ENCODE results near the gene DNAH14. TPM values are rescaled to one million over a fixed set of nuclear protein-coding genes. Genes with fewer than 3 reads are reported as not detected.

Gene DNAH14
- total RNA-seq, 2 experiments from 2014 or later, result 0.32 to 0.70 TPM

DNA sequence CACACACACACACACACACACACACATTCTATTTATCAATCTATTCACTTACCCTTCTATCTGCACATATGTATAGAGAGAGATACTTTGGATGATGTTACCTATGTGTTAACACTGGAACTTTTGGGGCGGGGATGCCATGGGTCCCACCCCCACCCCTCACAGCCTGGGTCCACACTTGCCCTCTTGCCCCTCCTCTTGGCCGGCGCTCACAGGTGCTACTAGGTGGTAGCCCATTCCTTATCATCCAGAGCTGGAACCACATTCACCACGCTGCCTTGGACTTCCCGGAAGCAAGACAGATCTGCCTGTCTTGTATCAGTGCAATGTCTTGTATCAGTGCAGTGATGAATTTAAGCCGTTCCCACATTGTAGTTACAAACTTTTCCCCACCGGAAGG, 413.2 kb downstream of the DNAH14 start:
- Mint-ChIP-seq H3K36me3 (no peaks in the 10 kb centered on the region), H3K9me3 (ENCODE audit: low read depth) (no peaks in the 10 kb centered on the region), H3K4me3 (no peak overlapping the region), H3K27me3 (peaks cover 29% of the 10 kb centered on the region), H3K4me1 (no peaks in the 10 kb centered on the region), H3K27ac (no peak overlapping the region)
- CTCF ChIA-PET, result interaction anchor here (0.9 kb wide), 1 partner anchor 23 kb away, joined by 3 read pairs; no protein-coding TSS in a partner anchor
- DNase-seq (no peak), ATAC-seq (no peak)

DNA sequence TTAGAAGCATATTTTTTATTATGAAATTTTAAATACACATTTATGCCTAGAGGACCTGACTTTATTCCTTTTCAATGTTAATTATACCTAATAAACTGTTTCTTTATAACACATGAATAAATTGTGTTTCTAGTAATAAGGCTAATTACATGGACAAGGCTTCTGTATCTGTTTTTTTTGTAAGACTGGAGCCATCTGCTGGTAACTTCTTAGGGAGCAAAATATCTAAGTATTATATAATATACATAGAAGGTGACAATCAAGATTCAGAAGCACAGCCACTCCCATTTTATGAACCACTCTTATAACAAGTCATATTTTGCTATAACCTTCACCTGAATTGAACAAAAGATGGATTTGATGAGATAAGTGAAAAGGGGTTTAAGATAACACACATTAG, 414.1 kb downstream of the DNAH14 start:
- CTCF ChIA-PET, result no interaction called here
- Mint-ChIP-seq H3K4me3 (no peak overlapping the region), H3K4me1 (no peaks in the 10 kb centered on the region), H3K9me3 (ENCODE audit: low read depth) (no peaks in the 10 kb centered on the region), H3K27ac (no peak overlapping the region), H3K27me3 (peaks cover 32% of the 10 kb centered on the region), H3K36me3 (no peaks in the 10 kb centered on the region)
- ATAC-seq (no peak), DNase-seq (no peak)

DNA sequence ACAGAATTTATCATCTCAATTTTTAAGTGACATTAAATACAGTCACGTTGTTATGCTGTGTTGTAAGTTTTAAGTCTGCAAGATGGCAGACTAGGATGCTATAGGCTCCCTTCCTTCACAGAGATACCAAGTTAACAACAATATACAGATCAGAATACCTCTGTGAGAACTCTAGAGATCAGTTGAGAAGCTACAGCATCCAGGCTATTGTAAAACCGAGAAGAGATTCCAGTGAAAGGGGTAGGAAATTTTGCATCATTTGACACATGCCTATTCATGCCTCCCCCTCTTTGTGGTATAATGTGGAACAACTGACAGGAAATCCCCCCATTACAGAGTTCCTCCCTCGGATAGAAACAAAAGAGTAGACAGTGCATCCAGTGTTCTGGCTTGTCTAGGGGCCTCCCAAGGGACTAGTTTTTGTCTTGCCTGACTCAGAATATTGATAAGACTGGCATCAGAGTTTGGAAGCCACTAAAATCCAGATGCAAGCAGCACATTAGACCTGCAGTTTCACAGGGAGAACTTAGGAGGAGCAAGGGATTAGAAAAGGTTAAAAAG, 417.7 kb downstream of the DNAH14 start:
- Mint-ChIP-seq H3K9me3 (ENCODE audit: low read depth) (no peaks in the 10 kb centered on the region), H3K27ac (no peak overlapping the region), H3K27me3 (peaks cover 39% of the 10 kb centered on the region), H3K4me1 (no peaks in the 10 kb centered on the region), H3K36me3 (no peaks in the 10 kb centered on the region), H3K4me3 (no peak overlapping the region)
- DNase-seq, result no peak
- CTCF ChIA-PET, result no interaction called here
- no peak for ATAC-seq

DNA sequence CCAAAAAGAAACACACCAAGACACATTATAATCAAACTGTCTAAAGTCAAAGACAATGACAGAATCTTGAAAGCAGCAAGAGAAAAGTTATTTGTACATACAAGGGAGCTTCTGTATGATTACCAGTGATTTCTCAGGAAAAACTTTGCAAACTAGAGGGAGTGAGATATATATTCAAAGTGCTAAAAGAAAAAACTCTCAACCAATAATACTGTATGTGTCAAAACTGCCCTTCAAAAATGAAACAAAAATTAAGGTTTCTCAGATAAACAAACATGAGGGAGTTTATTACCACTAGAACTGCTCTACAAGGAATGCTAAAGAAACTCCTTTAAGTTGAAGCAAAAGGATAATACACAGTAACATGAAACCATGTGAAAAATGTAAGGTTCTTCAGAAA, 418.9 kb downstream of the DNAH14 start:
- no peaks in the 10 kb centered on the region for H3K9me3 Mint-ChIP-seq (ENCODE audit: low read depth)
- no peak overlapping the region for H3K4me3 Mint-ChIP-seq
- DNase-seq (no peak), ATAC-seq (no peak)
- CTCF ChIA-PET, result no interaction called here
- H3K36me3 Mint-ChIP-seq, result no peaks in the 10 kb centered on the region
- no peak overlapping the region for H3K27ac Mint-ChIP-seq
- H3K27me3 Mint-ChIP-seq, result peaks cover 45% of the 10 kb centered on the region
- H3K4me1 Mint-ChIP-seq, result no peaks in the 10 kb centered on the region

DNA sequence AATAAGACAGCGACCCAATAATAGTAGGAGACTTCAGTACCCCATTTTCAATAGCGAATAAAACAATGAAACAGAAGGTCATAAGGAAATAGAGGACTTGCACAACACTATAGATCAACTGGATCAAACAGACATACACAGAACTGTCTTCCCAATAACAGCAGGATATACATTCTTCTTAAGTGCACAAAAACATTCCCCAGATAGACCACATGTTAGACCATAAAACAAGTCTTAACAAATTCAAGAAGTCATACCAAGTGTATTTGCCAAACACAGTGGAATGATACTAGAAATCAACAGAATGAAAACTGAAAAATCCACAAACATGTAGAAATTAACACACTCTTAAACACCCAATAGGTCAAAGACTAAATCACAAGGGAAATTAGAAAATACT, 420.4 kb downstream of the DNAH14 start:
- DNase-seq (no peak), ATAC-seq (no peak)
- no peaks in the 10 kb centered on the region for H3K36me3 Mint-ChIP-seq
- H3K4me1 Mint-ChIP-seq, result no peaks in the 10 kb centered on the region
- H3K9me3 Mint-ChIP-seq (ENCODE audit: low read depth), result no peaks in the 10 kb centered on the region
- H3K4me3 Mint-ChIP-seq, result no peak overlapping the region
- peaks cover 48% of the 10 kb centered on the region for H3K27me3 Mint-ChIP-seq
- CTCF ChIA-PET, result no interaction called here
- no peak overlapping the region for H3K27ac Mint-ChIP-seq

DNA sequence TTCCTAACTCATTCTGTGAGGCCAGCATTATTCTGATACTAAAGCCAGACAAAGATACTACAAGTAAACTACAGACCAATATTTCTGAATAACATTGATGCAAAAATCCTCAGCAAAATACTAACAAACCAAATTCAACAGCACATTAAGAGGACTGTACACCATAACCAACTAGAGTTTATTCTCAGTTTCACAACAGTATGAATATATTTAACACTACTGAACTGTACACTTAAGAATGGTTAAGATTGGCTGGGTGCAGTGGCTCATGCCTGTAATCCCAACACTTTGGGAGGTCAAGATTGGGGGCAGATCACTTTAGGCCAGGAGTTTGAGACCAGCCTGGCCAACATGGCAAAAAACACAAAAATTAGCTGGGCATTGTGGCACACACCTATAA, 421.4 kb downstream of the DNAH14 start:
- Mint-ChIP-seq H3K4me3 (no peak overlapping the region), H3K4me1 (no peaks in the 10 kb centered on the region), H3K27ac (no peak overlapping the region), H3K36me3 (no peaks in the 10 kb centered on the region), H3K9me3 (ENCODE audit: low read depth) (no peaks in the 10 kb centered on the region), H3K27me3 (peaks cover 45% of the 10 kb centered on the region)
- ATAC-seq (no peak), DNase-seq (no peak)
- CTCF ChIA-PET, result no interaction called here

DNA sequence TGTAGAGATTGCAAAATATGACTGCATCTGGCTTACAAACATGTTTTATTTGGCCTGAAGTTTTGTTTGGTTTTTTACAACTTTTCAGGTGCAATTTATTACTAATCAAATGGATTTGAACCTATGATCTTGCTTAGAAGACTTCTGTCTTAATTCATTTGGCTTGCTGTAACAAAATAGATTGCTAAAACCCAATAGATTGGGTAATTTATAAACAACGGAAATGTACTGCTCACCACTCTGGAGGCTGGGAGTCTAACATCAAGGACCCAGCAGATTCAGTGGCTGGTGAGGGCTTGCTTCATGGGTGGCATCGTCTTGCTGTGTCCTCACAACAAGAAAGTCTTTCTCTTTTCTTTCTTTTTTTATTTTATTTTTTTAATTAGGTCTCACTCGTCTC, 425.4 kb downstream of the DNAH14 start:
- Mint-ChIP-seq H3K36me3 (no peaks in the 10 kb centered on the region), H3K4me3 (no peak overlapping the region), H3K9me3 (ENCODE audit: low read depth) (no peaks in the 10 kb centered on the region), H3K27ac (no peak overlapping the region), H3K27me3 (peaks cover 51% of the 10 kb centered on the region), H3K4me1 (no peaks in the 10 kb centered on the region)
- CTCF ChIA-PET, result no interaction called here
- ATAC-seq, result no peak
- DNase-seq, result no peak

DNA sequence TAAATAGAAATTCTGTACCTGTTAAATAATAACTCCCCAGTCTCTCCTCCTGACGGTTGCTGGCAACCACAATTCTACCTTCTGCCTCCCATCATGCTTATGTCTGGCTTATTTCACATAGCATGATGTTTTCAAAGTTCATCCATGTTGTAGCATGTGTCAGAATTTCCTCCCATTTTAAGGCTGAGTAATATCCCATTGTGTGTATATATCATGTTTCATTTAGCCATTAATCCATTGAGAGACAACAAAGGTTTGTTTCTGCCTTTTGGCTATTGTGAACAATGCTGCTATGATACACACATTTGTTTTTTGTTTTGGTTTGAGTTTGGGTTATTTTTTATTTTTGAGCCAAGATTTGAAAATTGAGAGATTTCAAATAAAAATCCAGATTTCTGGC, 426.4 kb downstream of the DNAH14 start:
- Mint-ChIP-seq H3K4me1 (no peaks in the 10 kb centered on the region), H3K9me3 (ENCODE audit: low read depth) (no peaks in the 10 kb centered on the region), H3K27me3 (peaks cover 43% of the 10 kb centered on the region), H3K4me3 (no peak overlapping the region), H3K36me3 (no peaks in the 10 kb centered on the region), H3K27ac (no peak overlapping the region)
- DNase-seq (no peak), ATAC-seq (no peak)
- CTCF ChIA-PET, result no interaction called here

DNA sequence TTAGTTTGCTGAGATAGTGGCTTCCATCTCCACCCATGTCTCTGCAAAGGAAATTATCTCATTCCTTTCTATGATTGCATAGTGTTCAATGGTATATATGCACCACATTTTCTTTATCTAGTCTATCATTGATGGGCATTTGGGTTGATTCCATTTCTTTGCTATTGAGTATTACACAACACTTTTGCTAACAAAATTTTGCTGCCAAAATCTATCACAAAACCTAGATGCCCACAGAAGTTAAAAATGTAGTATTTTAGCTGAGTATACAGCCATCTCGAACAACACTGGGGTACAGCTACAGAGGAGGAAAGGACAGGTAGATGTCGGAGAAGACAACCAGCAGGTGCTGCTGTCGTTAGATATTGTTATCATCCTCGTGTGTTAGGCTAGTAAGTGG, 430.6 kb downstream of the DNAH14 start:
- no peak overlapping the region for H3K4me3 Mint-ChIP-seq
- H3K36me3 Mint-ChIP-seq, result no peaks in the 10 kb centered on the region
- DNase-seq, result no peak
- H3K9me3 Mint-ChIP-seq (ENCODE audit: low read depth), result no peaks in the 10 kb centered on the region
- no peak for ATAC-seq
- H3K27me3 Mint-ChIP-seq, result peaks cover 26% of the 10 kb centered on the region
- H3K4me1 Mint-ChIP-seq, result peaks cover 2% of the 10 kb centered on the region
- CTCF ChIA-PET, result no interaction called here
- no peak overlapping the region for H3K27ac Mint-ChIP-seq

DNA sequence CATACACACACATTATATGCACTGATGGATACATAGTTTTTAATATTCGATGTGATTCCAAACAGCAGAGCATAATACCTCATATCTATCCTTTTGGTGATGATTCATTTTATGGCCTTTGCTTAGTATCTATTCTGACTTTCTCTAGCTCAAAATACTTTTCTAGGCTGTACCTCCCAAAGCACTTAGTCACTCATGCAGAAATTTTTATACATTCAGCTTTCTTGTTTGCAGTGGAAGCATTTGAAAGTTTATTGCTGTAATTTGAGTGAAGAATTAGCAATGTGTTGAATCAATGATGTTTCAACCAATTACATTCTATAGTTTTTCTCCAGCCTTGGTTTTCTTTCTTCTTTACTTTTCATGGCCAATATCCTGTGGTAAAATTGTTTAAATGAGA, 431.7 kb downstream of the DNAH14 start:
- H3K4me1 Mint-ChIP-seq, result peaks cover 2% of the 10 kb centered on the region
- no peak overlapping the region for H3K4me3 Mint-ChIP-seq
- no peak overlapping the region for H3K27ac Mint-ChIP-seq
- peaks cover 22% of the 10 kb centered on the region for H3K27me3 Mint-ChIP-seq
- DNase-seq, result no peak
- no peaks in the 10 kb centered on the region for H3K36me3 Mint-ChIP-seq
- no peak for ATAC-seq
- CTCF ChIA-PET, result no interaction called here
- no peaks in the 10 kb centered on the region for H3K9me3 Mint-ChIP-seq (ENCODE audit: low read depth)

DNA sequence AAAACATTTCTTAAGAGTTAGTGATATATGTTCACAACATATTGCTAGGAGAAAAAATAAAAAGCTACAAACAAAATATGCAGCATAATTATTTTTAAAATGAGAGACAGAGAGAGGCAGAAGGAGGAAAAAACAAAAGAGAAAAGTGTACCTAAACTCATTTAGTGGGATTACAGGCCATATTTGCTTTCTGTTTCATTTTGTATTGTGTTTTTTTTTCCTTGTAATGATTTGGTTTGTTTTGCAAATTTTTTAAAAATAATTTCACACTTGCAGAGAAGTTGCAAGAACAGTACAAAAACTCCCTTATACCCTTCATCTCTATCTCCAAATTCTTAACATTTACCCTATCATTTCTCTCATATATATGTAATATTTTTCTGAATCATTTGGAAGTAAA, 433.3 kb downstream of the DNAH14 start:
- H3K4me3 Mint-ChIP-seq, result no peak overlapping the region
- peaks cover 27% of the 10 kb centered on the region for H3K27me3 Mint-ChIP-seq
- DNase-seq (no peak), ATAC-seq (no peak)
- no peaks in the 10 kb centered on the region for H3K9me3 Mint-ChIP-seq (ENCODE audit: low read depth)
- peaks cover 2% of the 10 kb centered on the region for H3K4me1 Mint-ChIP-seq
- CTCF ChIA-PET, result interaction anchor here (1.3 kb wide), 1 partner anchor 43 kb away, joined by 3 read pairs; no protein-coding TSS in a partner anchor
- no peak overlapping the region for H3K27ac Mint-ChIP-seq
- no peaks in the 10 kb centered on the region for H3K36me3 Mint-ChIP-seq

DNA sequence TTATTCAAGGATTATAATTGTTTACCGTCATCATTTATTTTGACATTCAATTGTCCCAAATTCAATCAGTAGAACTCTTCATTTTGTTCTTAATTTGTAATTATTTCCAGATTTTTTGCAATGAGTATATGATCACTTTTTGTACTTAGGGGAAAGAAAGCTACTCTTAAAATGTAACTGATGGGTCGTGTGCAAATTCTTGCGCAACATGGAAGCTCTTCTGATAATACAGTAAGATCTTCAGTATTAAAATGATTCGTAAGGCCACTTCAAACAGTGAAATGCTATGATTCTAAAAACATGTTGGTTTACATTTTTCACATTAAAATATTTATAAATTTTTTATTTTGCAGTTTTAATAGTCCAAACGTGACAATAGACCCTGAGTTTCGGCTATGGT, 435.0 kb downstream of the DNAH14 start:
- no peak for DNase-seq
- no peak overlapping the region for H3K4me3 Mint-ChIP-seq
- no peak for ATAC-seq
- peaks cover 19% of the 10 kb centered on the region for H3K27me3 Mint-ChIP-seq
- CTCF ChIA-PET, result no interaction called here
- no peaks in the 10 kb centered on the region for H3K36me3 Mint-ChIP-seq
- H3K4me1 Mint-ChIP-seq, result peaks cover 2% of the 10 kb centered on the region
- no peak overlapping the region for H3K27ac Mint-ChIP-seq
- H3K9me3 Mint-ChIP-seq (ENCODE audit: low read depth), result no peaks in the 10 kb centered on the region

DNA sequence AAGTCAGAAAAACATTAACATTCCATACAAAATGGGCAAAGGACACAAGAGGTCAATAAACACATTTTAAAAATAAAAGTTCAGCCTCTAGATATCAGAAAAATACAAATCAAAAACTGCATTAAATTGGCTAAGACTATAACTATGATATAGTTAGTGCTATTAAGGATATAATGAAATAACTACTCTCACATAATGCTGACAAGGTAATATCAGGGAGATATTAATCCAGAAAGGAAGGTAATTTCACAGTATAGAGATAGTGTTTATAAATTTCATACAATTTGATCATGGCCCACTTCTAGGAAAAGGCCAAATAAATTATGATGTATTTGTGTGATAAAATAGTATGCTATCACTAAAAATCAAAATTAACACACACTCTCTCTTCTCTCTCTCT, 436.5 kb downstream of the DNAH14 start:
- Mint-ChIP-seq H3K4me3 (no peak overlapping the region), H3K36me3 (no peaks in the 10 kb centered on the region), H3K27me3 (peaks cover 17% of the 10 kb centered on the region), H3K9me3 (ENCODE audit: low read depth) (no peaks in the 10 kb centered on the region), H3K4me1 (peaks cover 2% of the 10 kb centered on the region), H3K27ac (no peak overlapping the region)
- DNase-seq (no peak), ATAC-seq (no peak)
- CTCF ChIA-PET, result no interaction called here

DNA sequence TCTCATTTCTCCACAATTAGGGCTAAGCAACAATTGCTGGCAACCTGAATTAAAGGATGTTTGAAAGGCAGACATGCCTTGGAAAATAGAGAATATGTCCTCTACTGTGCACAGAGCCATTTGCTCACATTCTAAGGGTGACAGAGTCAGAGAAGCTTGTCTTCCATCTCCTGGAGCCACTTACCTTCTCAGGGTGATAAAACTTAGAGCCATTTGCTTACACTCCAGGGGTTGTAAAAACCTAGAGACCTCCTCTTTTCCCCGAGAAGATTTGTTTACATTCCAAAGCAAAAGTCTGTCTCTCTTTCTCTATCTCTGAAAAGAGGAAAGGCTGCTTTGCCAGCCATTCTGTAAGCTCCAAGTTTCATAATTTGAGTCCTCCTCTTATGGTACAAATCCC, 437.1 kb downstream of the DNAH14 start:
- CTCF ChIA-PET, result no interaction called here
- no peak for ATAC-seq
- Mint-ChIP-seq H3K4me3 (no peak overlapping the region), H3K27me3 (peaks cover 17% of the 10 kb centered on the region), H3K36me3 (no peaks in the 10 kb centered on the region), H3K4me1 (peaks cover 2% of the 10 kb centered on the region), H3K27ac (no peak overlapping the region), H3K9me3 (ENCODE audit: low read depth) (no peaks in the 10 kb centered on the region)
- no peak for DNase-seq

DNA sequence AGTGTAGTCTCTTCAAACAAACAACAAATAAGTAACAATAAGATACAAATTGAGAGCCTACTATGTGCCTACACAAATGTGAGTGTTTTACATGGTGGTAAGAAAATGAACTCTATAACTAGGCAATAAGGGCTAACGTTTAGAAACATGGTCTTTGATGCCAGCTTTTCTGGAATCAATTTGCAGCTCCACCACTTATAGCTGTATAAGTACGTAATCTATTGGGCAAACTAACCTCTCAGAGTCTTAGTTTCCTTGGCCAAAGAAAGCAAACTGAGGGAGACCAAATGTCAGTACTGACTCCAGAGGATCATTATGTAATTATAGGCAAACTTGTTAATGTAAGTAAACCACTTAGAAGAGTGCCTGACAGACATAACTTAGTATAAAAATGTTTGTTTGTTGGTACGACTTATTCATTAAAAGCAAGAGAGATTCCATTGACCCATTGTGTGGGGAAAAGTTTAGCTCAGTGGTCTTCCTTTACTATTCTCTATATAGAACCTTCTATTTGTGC, 438.6 kb downstream of the DNAH14 start:
- no peak for ATAC-seq
- CTCF ChIA-PET, result no interaction called here

More for the DNA sequence above, 438.6 kb downstream of the DNAH14 start:
- no peak for DNase-seq
- Mint-ChIP-seq H3K27ac (no peak overlapping the region), H3K9me3 (ENCODE audit: low read depth) (no peaks in the 10 kb centered on the region), H3K4me1 (no peaks in the 10 kb centered on the region), H3K36me3 (no peaks in the 10 kb centered on the region), H3K4me3 (no peak overlapping the region), H3K27me3 (peaks cover 17% of the 10 kb centered on the region)
